GM19351 (cell line): ENCODE measurements around the gene TNFAIP8.

Source experiments
- ATAC-seq: cut with Tn5 transposase; IDR thresholded peaks from one replicate; pipeline ENCODE4 v1.9.1; 2021; ENCODE audit warnings: mild to moderate bottlenecking, moderate library complexity; ENCODE audit not compliant: unreplicated experiment

The TNFAIP8 gene

GRCh38 chr5:119365847-119366539 is 10.2 kb downstream of the TNFAIP8 start:
- no peak for ATAC-seq

GRCh38 chr5:119366540-119366881 is 10.7 kb downstream of the TNFAIP8 start:
- peak; percentile 20 for ATAC-seq

DNA sequence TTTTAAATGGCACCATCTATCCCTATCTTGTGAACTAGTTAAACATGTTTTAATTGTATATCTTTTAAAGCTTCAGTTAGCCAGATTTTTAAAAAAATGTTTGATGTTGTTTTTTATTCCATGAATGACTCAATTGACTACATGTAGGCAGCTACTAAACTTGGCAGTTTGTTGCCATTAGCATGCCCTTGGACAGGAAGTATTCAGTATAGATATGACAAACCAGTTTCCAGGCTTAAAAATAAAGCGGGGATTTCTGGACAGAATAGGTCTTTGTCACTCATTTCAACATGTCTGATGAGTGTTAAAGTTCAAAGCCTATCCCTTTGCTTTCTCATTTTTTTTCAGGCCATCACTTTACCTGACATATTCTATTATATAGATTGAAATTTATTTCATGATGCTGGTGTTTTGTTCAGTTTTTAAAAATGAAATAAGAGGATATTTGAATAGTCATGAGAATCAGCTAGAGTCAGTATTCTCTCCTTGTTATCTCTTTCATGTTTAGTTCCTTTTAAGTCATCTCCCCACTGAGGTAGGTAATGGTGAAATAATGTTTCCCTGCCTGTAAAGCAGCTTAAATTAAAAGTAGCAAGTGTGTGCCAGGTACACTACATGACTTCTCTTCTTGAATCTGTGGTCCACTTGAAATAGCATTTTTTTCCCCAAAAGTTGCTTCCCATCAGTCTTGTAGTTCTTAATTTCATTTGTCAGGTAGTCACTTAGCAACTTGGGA is 11.9 kb downstream of the TNFAIP8 start:
- ATAC-seq, result peak; percentile 69

- ATAC-seq, result peak; percentile 17
Measured at GRCh38 chr5:119368238-119368630, 12.4 kb downstream of the TNFAIP8 start.

- no peak for ATAC-seq
Measured at GRCh38 chr5:119370486-119370885, 14.7 kb downstream of the TNFAIP8 start.

- no peak for ATAC-seq
Measured at GRCh38 chr5:119371146-119371545, 15.3 kb downstream of the TNFAIP8 start.

- peak; percentile 38 for ATAC-seq
Measured at GRCh38 chr5:119373449-119373858, 17.6 kb downstream of the TNFAIP8 start.

DNA sequence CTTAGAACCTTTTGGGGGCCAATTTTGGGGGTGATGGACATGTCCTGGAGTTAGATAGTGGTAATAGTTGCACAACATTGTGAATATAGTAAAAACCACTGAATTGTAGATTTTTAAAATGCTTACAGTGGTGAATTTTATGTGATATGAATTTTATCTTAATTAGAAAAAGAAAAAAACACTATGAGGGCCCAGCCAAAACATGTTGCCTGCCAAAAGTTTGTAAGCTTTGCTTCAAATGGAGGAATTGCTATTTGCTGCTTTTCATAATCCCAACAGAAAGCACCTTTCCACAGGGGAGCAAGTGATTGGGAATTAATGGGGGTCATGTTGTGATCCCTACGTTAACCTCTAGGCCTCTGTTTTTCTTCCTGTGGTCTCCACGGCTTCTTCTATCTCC is 19.1 kb downstream of the TNFAIP8 start:
- ATAC-seq, result no peak

GRCh38 chr5:119377066-119377465 is 21.2 kb downstream of the TNFAIP8 start:
- ATAC-seq, result no peak

- ATAC-seq, result no peak
Measured at GRCh38 chr5:119378075-119378700, 22.4 kb downstream of the TNFAIP8 start.

DNA sequence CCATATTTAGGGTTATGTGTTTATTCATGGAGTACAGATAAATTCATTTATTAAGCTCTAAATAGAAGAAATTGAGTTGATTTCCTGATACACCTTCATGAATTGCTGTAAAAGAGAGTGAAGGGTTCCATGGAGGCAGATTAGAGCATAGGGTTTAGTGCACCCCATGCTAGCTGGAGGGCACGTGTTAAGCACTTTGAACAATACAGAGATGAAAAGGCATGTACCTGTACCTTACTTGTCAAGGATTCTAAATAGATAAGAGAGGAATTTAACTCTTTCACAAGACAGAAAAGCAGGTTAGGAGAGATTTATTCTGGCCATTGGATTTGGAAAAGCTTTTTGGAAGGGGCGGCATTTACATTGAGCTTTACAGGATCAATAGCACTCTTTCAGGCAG is 23.3 kb downstream of the TNFAIP8 start:
- ATAC-seq, result no peak

- ATAC-seq, result no peak
Measured at GRCh38 chr5:119379942-119380547, 24.2 kb downstream of the TNFAIP8 start.

- ATAC-seq, result no peak
Measured at GRCh38 chr5:119382169-119382568, 26.4 kb downstream of the TNFAIP8 start.

GRCh38 chr5:119383008-119383407 is 27.2 kb downstream of the TNFAIP8 start:
- no peak for ATAC-seq

- peak; percentile 52 for ATAC-seq
Measured at GRCh38 chr5:119385136-119385535, 29.3 kb downstream of the TNFAIP8 start.

GRCh38 chr5:119385536-119386128 is 29.8 kb downstream of the TNFAIP8 start:
- peak; percentile 28 for ATAC-seq

DNA sequence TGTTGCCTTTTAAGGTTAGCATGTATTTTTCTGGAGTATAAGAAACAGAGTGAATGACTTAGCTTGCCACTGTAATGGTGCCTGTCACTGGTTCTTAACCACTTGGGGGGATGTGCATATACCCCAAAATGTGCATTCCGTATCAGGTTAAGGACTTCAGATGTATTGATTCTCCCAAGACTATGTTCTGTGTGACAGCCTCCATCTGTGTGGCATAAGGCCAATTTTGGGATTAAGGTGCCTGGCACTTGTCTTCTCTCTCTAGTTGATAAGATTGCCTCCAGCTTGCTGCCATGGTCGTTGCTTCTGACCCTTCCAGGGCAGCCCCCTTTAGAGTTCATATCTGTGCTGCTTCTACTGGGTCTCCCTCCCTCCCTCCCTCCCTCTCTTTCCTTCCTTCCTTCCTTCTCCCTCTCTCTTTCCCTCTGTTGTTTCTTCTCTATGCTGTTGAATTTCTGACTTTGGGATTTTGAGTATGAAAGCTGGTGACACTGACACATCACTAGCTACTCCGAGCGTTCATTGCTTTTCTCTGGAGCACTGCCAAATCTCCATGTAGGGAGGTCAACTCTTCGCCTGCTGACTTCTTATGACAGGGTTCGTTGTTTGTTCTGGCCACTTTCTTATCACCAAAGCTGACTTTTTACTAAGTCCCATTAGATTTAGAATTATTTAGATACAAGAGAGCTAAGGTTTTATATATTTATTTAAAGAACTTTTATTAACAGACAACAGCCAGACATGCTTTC is 31.0 kb downstream of the TNFAIP8 start:
- ATAC-seq, result no peak

DNA sequence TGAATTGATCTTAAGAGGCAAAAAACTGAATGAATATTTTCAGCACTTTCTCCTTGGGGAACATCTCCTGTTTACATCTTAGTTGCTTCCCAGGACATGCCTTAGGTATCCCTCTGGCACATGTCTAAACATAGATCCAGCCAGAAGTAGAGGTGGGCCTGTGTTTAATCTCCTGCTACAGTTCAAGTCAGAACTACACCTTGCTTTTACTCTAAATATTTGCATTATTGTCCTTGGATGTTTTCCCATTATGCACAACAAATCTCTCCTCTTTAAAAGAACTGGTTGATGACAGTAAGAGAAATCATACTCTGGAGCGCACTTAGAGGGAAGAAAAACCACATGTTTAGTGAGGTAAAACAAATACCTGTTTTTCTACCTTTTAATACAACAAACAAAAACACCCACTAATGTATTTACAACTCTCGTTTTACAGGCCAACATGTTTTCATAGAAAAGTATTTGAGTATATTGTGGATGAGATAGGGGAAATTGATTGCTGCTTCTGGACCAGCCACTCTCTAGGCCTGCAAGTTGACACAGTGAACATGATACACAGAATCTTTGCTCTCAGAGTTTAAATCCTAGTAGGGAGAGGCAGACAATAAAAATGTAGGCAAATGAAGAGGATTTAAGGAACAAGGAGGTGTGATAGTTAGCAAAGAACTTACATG is 32.3 kb downstream of the TNFAIP8 start:
- no peak for ATAC-seq

DNA sequence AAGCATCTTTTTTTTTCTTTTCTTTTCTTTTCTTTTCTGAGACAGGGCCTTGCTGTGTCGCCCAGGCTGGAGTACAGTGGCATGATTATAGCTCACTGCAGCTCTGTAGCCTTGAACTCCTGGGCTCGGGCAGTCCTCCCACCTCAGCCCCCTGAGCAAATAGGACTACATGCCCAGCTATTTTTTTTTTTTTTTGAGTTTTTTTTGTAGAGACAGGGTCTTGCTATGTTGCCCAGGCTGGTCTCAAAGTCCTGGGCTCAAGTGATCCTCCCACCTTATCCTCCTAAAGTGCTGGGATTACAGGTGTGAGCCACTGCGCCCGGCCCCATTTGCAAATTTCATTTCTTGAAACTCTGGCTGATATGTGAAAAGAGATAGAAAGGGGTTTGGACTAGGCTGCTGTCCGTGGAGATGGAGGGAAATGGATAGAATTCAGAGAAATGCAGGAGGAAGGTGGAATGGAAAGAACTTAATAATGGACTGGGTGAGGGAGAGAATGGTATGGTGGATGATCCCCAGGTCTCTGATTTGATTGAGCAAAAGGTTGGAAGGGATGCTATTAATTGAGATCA is 32.9 kb downstream of the TNFAIP8 start:
- ATAC-seq, result no peak
